Vagina (tissue), 2 donors: ENCODE results near the gene DAND5. TPM values are rescaled to one million over a fixed set of nuclear protein-coding genes. Genes with fewer than 3 reads are reported as not detected.

Source experiments
- DNase-seq, 2 donors: peaks; one replicate each; pipeline ENCODE4 v3.0.0-alpha.2; 2017; ENCODE audit errors: extremely low spot score in 2 of 2
- H3K27ac ChIP-seq: fragments of 200-600 bp; sonication (generic); one replicate; pipeline ENCODE4 v1.5.1; 2019
- H3K27me3 ChIP-seq: fragments of 200-600 bp; sonication (generic); one replicate; pipeline ENCODE4 v1.5.1; 2019
- H3K36me3 ChIP-seq, 2 donors: fragments of 200-600 bp; sonication (generic); one replicate each; pipeline ENCODE4 v1.5.1; 2017 to 2019
- H3K4me1 ChIP-seq: fragments of 200-600 bp; sonication (generic); one replicate; pipeline ENCODE4 v1.5.1; 2019
- H3K4me3 ChIP-seq, 2 donors: fragments of 200-600 bp; sonication (generic); 1 replicate in 1 of 2; 2 replicates in 1 of 2; pipeline ENCODE4 v1.5.1; 2016 to 2019
- H3K9me3 ChIP-seq: fragments of 200-600 bp; sonication (generic); one replicate; pipeline ENCODE4 v1.5.1; 2019
- POLR2A ChIP-seq, 2 donors: fragments of 450-650 bp; IDR thresholded peaks; one replicate each; pipeline ENCODE4 v1.6.1; 2017; ENCODE audit warnings: antibody characterized with exemption in 2 of 2, mild to moderate bottlenecking in 2 of 2, moderate library complexity in 2 of 2
- POLR2AphosphoS5 ChIP-seq, 2 donors: sonication (generic); formaldehyde crosslinking; IDR thresholded peaks; one replicate each; pipeline ENCODE4 v1.9.0; 2017; ENCODE audit warnings: antibody characterized with exemption in 2 of 2, mild to moderate bottlenecking in 2 of 2, low read depth in 1 of 2; ENCODE audit not compliant: insufficient read depth in 1 of 2
- intact Hi-C: fragments of 100-400 bp; cut with DNase I; formaldehyde crosslinking; loops from one replicate; pipeline ENCODE4 v1.15.1; 2023
- total RNA-seq: library from RNA; depleted of rRNA; stranded (reverse); fragments of >200 nt; gene quantifications from one replicate; pipeline ENCODE4 v1.2.3, GENCODE V29; 2016
- TF ChIP-seq, protein P1 (sequence below), 3 experiments: fragments of 450-650 bp in 2 of 3; fragments of 200-600 bp in 1 of 3; sonication (generic) in 1 of 3; IDR thresholded peaks; one replicate each; pipeline ENCODE4 v1.5.1; 2017 to 2019; ENCODE audit warnings: antibody characterized with exemption in 3 of 3, mild to moderate bottlenecking in 2 of 3, moderate library complexity in 2 of 3

The DAND5 gene
- total RNA-seq, 1 donor from 2014 or later, result not detected

DNA sequence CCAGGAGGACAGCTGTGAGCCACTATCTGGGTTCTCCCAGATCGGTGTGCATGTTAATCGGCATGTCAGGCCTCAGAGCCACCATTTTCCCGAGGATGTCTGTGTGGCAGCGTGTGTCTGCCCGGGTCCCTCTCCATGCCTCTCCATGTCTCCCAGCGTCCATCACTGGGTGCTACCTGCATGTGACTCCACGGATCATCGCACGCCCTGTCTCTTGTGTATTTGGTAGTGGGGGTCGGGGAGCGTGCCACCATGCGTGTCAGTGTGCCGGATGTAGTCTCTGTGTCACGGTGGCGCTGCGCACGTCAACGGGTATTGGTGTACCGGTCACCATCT lies 31.8 kb downstream of the DAND5 start:
- intact Hi-C loops, result no loop called here
- H3K4me1 ChIP-seq, result peaks cover 90% of the 10 kb centered on the region
- no peaks in the 10 kb centered on the region for H3K9me3 ChIP-seq
- DNase-seq, result no peak
- H3K36me3 ChIP-seq, result peaks cover 0 to 6% of the 10 kb centered on the region in 2 donors
- peak overlapping the region; percentile 99 for H3K27ac ChIP-seq
- TF ChIP-seq POLR2A (IDR thresholded peaks at IDR 0.05), result no peak
- H3K27me3 ChIP-seq, result no peaks in the 10 kb centered on the region
- peak overlapping the region; percentile 33 to 56 for H3K4me3 ChIP-seq

DNA sequence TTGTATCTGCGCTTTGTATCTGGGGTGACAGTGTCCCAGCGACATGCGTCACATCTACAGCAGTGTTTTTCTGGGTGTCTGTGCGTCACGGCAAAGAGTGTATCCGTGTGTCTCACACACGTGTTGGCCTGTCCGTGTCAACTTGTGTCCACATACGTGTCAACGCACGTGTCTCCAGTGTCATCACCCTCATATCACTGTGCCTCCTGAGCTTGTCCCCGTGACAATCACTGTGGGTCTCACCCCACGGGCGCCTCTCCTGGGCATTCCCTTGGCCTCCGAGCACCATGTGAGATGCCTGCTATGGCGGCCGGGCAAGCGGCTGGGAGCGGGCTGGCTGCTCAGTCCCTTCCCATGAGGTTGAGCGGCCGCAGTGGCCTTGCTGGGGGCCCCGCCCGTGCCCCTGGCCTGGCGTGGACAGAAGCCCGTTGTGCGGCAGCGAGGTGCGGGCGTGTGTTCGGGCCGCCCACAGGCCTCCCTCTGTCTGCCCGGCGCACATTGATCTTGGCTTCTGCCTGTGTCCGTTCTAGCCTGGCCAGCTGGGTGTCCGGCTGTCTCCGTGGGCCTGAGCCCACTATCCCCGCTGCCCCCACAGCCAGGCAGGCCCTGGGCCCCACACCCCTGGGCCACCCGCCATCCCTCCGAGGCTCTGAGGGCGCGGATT lies 32.3 kb downstream of the DAND5 start:
- TF ChIP-seq, protein P1, sequence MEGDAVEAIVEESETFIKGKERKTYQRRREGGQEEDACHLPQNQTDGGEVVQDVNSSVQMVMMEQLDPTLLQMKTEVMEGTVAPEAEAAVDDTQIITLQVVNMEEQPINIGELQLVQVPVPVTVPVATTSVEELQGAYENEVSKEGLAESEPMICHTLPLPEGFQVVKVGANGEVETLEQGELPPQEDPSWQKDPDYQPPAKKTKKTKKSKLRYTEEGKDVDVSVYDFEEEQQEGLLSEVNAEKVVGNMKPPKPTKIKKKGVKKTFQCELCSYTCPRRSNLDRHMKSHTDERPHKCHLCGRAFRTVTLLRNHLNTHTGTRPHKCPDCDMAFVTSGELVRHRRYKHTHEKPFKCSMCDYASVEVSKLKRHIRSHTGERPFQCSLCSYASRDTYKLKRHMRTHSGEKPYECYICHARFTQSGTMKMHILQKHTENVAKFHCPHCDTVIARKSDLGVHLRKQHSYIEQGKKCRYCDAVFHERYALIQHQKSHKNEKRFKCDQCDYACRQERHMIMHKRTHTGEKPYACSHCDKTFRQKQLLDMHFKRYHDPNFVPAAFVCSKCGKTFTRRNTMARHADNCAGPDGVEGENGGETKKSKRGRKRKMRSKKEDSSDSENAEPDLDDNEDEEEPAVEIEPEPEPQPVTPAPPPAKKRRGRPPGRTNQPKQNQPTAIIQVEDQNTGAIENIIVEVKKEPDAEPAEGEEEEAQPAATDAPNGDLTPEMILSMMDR (IDR thresholded peaks at IDR 0.05), result no peak
- no peak for TF ChIP-seq POLR2A (IDR thresholded peaks at IDR 0.05)
- TF ChIP-seq POLR2AphosphoS5 (IDR thresholded peaks at IDR 0.05; ENCODE audit: insufficient read depth in 1 of 2, low read depth in 1 of 2), result peak in 1 of 2 donors; percentile 48
- Histone ChIP-seq H3K36me3 (peaks cover 0 to 6% of the 10 kb centered on the region in 2 donors), H3K4me3 (peak overlapping the region; percentile 33 to 56), H3K27ac (peak overlapping the region; percentile 99), H3K27me3 (no peaks in the 10 kb centered on the region), H3K4me1 (peaks cover 95% of the 10 kb centered on the region), H3K9me3 (no peaks in the 10 kb centered on the region)
- no peak for DNase-seq
- intact Hi-C loops, result no loop called here

DNA sequence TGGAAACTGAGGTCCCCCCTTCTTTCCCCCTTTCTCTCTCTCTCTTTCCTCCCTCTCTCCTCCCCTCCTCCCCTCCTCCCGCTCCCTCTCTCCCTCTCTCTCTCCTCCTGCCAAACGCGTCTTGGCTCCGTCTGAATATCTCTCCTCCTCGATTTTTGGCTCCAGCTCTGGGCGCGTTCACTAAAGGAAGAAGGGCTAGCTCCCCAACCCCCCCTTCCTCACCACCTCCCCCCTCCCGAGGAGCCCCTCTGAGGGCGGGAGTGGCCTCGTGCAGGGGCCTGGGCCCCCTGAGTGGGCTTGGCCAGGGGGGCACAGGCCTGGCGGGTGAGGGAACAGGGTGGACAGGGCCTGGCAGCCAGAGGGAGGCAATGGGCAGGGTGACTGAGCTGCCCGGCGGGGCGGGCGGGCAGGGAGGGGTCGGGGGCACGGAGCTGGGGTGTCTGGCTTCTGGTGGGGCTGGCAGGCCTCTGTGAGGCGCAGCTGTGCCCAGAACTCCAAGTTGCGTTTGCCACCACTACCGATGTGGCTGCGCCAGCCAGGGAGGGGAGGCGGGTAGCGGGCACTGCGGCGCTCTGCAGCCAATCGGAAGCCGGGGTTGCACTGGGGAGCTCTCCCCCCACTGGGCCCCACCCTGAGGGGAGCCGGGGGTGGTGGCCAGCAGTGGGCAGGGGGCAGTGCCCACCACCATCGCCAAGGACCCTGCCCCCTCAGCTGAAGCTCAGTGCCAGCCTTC lies 33.0 kb downstream of the DAND5 start:
- peak overlapping the region; percentile 99 for H3K27ac ChIP-seq
- intact Hi-C loops, result no loop called here
- TF ChIP-seq POLR2A (IDR thresholded peaks at IDR 0.05), result no peak
- TF ChIP-seq, protein P1 (IDR thresholded peaks at IDR 0.05), result peak in 1 of 3 experiments; percentile 17
- TF ChIP-seq POLR2AphosphoS5 (IDR thresholded peaks at IDR 0.05; ENCODE audit: insufficient read depth in 1 of 2, low read depth in 1 of 2), result peak in 1 of 2 donors; percentile 60
- H3K27me3 ChIP-seq, result no peaks in the 10 kb centered on the region
- no peak for DNase-seq
- peaks cover 0 to 6% of the 10 kb centered on the region in 2 donors for H3K36me3 ChIP-seq
- H3K4me3 ChIP-seq, result peak overlapping the region; percentile 33 to 56
- peaks cover 95% of the 10 kb centered on the region for H3K4me1 ChIP-seq
- H3K9me3 ChIP-seq, result no peaks in the 10 kb centered on the region

DNA sequence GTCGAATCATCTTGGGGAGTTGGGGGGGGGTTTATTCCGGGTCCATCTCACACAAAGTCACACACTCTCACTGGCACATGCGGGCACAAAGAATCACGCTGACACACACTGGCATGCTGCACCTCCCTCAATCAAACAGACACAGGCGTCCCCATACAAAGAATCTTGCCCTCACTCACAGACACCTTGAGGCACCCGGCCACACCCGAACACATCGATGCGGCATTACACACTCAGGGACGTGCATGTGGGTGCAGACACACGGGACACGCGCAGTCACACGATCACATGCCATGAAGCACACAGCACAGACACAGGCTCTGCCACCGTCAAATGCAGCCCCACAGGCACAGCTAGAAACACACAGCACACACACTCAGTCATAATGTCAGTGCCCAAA lies 33.7 kb downstream of the DAND5 start:
- H3K27me3 ChIP-seq, result no peaks in the 10 kb centered on the region
- H3K27ac ChIP-seq, result peak overlapping the region; percentile 99
- peaks cover 0 to 6% of the 10 kb centered on the region in 2 donors for H3K36me3 ChIP-seq
- peaks cover 95% of the 10 kb centered on the region for H3K4me1 ChIP-seq
- peak overlapping the region; percentile 33 to 56 for H3K4me3 ChIP-seq
- no peaks in the 10 kb centered on the region for H3K9me3 ChIP-seq
- intact Hi-C loops, result no loop called here
- no peak for DNase-seq
- no peak for TF ChIP-seq POLR2AphosphoS5 (IDR thresholded peaks at IDR 0.05; ENCODE audit: insufficient read depth in 1 of 2, low read depth in 1 of 2)
- no peak for TF ChIP-seq POLR2A (IDR thresholded peaks at IDR 0.05)
- TF ChIP-seq, protein P1 (IDR thresholded peaks at IDR 0.05), result no peak

DNA sequence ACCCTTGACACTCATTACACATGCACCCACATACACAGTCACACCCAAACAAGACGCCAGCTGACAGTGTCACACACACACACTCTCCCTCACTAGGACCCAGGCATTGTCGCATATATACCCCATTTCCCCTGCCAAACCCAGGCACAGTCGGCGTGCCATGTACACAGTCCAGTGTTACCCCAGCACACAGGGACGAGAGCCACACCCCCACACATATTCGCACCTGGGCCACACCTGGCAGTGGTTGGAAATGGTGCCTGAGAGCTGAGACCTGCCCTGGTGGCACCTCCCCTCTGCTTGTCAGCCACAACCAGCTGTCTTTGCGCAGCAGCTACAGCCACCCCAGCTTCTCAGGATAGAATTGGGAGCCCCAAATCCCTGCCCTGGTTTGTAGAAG lies 34.9 kb downstream of the DAND5 start:
- no peak overlapping the region for H3K4me3 ChIP-seq
- H3K27ac ChIP-seq, result peak overlapping the region; percentile 99
- no peak for TF ChIP-seq POLR2AphosphoS5 (IDR thresholded peaks at IDR 0.05; ENCODE audit: insufficient read depth in 1 of 2, low read depth in 1 of 2)
- TF ChIP-seq, protein P1 (IDR thresholded peaks at IDR 0.05), result no peak
- TF ChIP-seq POLR2A (IDR thresholded peaks at IDR 0.05), result no peak
- no peak for DNase-seq
- H3K9me3 ChIP-seq, result no peaks in the 10 kb centered on the region
- intact Hi-C loops, result no loop called here
- no peaks in the 10 kb centered on the region for H3K27me3 ChIP-seq
- H3K36me3 ChIP-seq, result no peaks in the 10 kb centered on the region
- H3K4me1 ChIP-seq, result peaks cover 96% of the 10 kb centered on the region
